Measurements from ENCODE around the gene HCFC2. TPM values are rescaled to one million over a fixed set of nuclear protein-coding genes. Genes with fewer than 3 reads are reported as not detected.

HCFC2 gene
- polyA plus RNA-seq, 1 donor: 28.4 TPM

Other genes starting within 250 kb of the HCFC2 start
- gene NT5DC3, start 223.3 kb upstream of the HCFC2 start, polyA plus RNA-seq (ENCODE audit: insufficient read length): 10.5 TPM
- gene HSP90B1, start 134.1 kb upstream of the HCFC2 start, polyA plus RNA-seq (ENCODE audit: insufficient read length): 269 TPM
- 27.9 TPM for gene TDG, start 98.7 kb upstream of the HCFC2 start, polyA plus RNA-seq (ENCODE audit: insufficient read length)
- gene GLT8D2, start 14.3 kb upstream of the HCFC2 start, polyA plus RNA-seq (ENCODE audit: insufficient read length): 40.1 TPM
- gene NFYB, start 73.7 kb downstream of the HCFC2 start, polyA plus RNA-seq (ENCODE audit: insufficient read length): 32.6 TPM
- 39.2 TPM for gene TXNRD1, start 151.2 kb downstream of the HCFC2 start, polyA plus RNA-seq (ENCODE audit: insufficient read length)
- gene EID3, start 239.2 kb downstream of the HCFC2 start, polyA plus RNA-seq (ENCODE audit: insufficient read length): 1.6 TPM